ENCODE data around the gene SUSD4. TPM values are rescaled to one million over a fixed set of nuclear protein-coding genes. Genes with fewer than 3 reads are reported as not detected.

The SUSD4 gene
- polyA plus RNA-seq, 1 of the 3 experiments (the other 2 are of a cell fraction) = 0.31 TPM

DNA sequence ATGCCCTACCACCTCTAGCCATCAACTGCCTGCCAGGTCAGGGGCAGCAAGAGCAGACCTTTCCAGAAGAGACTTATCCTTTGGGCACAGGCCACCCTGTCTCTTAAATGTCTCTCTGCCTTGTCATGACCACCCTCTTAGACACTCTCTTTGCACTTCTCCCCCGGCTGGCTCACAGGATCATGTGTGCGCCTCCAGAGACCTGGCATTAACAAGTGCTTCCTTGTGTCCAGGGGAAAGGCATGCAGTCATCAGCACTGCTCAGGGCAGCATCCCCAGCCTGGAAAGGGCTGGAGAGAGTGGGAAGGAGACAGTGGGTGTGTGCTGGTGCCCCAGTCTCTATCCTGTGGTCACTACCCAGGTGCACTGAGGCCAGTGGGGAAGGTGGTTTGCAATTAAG, 135.8 kb downstream of the SUSD4 start:
- H3K9me2 ChIP-seq = no peaks in the 10 kb centered on the region
- H3K79me2 ChIP-seq (ENCODE audit: insufficient read depth) = no peaks in the 10 kb centered on the region
- 83% methylated on average over 2 of the region's 2 CpGs for WGBS (ENCODE audit: low lambda C conversion rate)
- H3K36me3 ChIP-seq (replicated peaks in 1 of 2; ENCODE audit: control insufficient read depth in 1 of 2, insufficient read depth in 2 of 2, low read length in 1 of 2) = no peaks in the 10 kb centered on the region
- no peak for DNase-seq
- no peak overlapping the region for H3K9ac ChIP-seq
- CTCF ChIA-PET = no interaction called here
- no peak overlapping the region for H3K27ac ChIP-seq (ENCODE audit: low read depth in 2 of 2, low read length in 1 of 2)
- H3K4me1 ChIP-seq (ENCODE audit: control insufficient read depth in 1 of 2, insufficient read depth in 2 of 2, low read depth in 1 of 2, low read length in 1 of 2) = peaks cover 0 to 10% of the 10 kb centered on the region in 2 experiments; a peak in 1 of 4 replicates
- POLR2A ChIA-PET = no interaction called here
- H2AFZ ChIP-seq (ENCODE audit: low read depth) = no peak overlapping the region
- H3K4me2 ChIP-seq = no peak overlapping the region
- peaks cover 14% of the 10 kb centered on the region for H3F3A ChIP-seq (replicated peaks; ENCODE audit: insufficient read depth)
- no peaks in the 10 kb centered on the region for H3K9me3 ChIP-seq
- TF ChIP-seq EP300 (IDR thresholded peaks at IDR 0.05; ENCODE audit: borderline replicate concordance in 1 of 2, low read depth in 1 of 2, low read length in 1 of 2) (no peak), JUND (IDR thresholded peaks at IDR 0.05) (no peak), RCOR1 (IDR thresholded peaks at IDR 0.05; ENCODE audit: low read length) (no peak), TAF1 (IDR thresholded peaks at IDR 0.05; ENCODE audit: borderline replicate concordance, low read depth, low read length) (no peak)
- TF ChIP-seq, protein P1, sequence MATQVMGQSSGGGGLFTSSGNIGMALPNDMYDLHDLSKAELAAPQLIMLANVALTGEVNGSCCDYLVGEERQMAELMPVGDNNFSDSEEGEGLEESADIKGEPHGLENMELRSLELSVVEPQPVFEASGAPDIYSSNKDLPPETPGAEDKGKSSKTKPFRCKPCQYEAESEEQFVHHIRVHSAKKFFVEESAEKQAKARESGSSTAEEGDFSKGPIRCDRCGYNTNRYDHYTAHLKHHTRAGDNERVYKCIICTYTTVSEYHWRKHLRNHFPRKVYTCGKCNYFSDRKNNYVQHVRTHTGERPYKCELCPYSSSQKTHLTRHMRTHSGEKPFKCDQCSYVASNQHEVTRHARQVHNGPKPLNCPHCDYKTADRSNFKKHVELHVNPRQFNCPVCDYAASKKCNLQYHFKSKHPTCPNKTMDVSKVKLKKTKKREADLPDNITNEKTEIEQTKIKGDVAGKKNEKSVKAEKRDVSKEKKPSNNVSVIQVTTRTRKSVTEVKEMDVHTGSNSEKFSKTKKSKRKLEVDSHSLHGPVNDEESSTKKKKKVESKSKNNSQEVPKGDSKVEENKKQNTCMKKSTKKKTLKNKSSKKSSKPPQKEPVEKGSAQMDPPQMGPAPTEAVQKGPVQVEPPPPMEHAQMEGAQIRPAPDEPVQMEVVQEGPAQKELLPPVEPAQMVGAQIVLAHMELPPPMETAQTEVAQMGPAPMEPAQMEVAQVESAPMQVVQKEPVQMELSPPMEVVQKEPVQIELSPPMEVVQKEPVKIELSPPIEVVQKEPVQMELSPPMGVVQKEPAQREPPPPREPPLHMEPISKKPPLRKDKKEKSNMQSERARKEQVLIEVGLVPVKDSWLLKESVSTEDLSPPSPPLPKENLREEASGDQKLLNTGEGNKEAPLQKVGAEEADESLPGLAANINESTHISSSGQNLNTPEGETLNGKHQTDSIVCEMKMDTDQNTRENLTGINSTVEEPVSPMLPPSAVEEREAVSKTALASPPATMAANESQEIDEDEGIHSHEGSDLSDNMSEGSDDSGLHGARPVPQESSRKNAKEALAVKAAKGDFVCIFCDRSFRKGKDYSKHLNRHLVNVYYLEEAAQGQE (IDR thresholded peaks at IDR 0.05; ENCODE audit: low read depth, low read length) = no peak
- no peak overlapping the region for H3K4me3 ChIP-seq (ENCODE audit: low read depth in 2 of 2, low read length in 1 of 2)
- H3K27me3 ChIP-seq (ENCODE audit: insufficient read depth) = no peaks in the 10 kb centered on the region; the same call in 1 of the 2 replicates
- H4K20me1 ChIP-seq (ENCODE audit: insufficient read depth) = no peaks in the 10 kb centered on the region

DNA sequence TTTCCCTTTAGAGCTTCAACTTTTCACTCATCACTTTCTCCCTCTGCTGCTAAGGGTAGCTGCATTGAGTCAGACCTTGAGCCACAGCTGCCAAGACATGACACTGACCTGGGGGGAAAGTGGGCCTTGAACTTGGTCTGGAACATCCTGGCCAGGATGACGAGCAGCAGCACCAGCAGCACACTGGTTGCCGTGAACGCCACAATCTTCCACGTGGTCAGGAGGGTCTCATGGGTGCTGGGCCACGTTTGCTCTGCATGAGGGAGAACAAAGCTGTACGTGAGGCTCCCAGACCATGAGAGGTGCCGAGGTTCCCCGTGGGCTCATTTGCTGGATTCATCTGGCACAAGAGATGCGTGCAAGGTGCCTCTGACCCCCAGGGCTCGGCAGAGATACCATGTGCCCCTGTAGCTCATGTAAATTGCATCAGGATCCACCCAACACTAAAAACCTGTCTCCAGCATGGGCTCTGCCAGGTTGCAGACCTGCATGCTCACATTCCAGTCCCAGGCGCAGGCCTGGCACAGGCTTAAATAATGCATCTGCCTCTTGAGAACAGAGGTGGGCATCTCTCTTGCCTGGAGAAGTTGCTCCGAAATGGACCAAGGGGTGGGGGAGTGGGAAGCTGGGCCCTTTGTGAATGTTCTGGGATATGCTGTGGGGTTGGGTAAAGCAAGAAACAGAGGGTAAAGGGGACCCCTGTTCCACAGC, 136.3 kb downstream of the SUSD4 start:
- no peak overlapping the region for H3K4me3 ChIP-seq (ENCODE audit: low read depth in 2 of 2, low read length in 1 of 2)
- peaks cover 14% of the 10 kb centered on the region for H3F3A ChIP-seq (replicated peaks; ENCODE audit: insufficient read depth)
- ChIA-PET POLR2A (no interaction called here), CTCF (interaction anchor here (1.0 kb wide), 1 partner anchor 39 kb away, joined by 3 read pairs; no protein-coding TSS in a partner anchor)
- no peaks in the 10 kb centered on the region for H3K79me2 ChIP-seq (ENCODE audit: insufficient read depth)
- no peaks in the 10 kb centered on the region for H3K9me2 ChIP-seq
- H3K27me3 ChIP-seq (ENCODE audit: insufficient read depth) = no peaks in the 10 kb centered on the region; the same call in 1 of the 2 replicates
- H3K36me3 ChIP-seq (replicated peaks in 1 of 2; ENCODE audit: control insufficient read depth in 1 of 2, insufficient read depth in 2 of 2, low read length in 1 of 2) = no peaks in the 10 kb centered on the region
- H3K4me1 ChIP-seq (ENCODE audit: control insufficient read depth in 1 of 2, insufficient read depth in 2 of 2, low read depth in 1 of 2, low read length in 1 of 2) = peaks cover 0 to 6% of the 10 kb centered on the region in 2 experiments; a peak in 2 of 4 replicates
- no peaks in the 10 kb centered on the region for H3K9me3 ChIP-seq
- H3K27ac ChIP-seq (ENCODE audit: low read depth in 2 of 2, low read length in 1 of 2) = no peak overlapping the region
- H2AFZ ChIP-seq (ENCODE audit: low read depth) = no peak overlapping the region
- DNase-seq = no peak
- WGBS (ENCODE audit: low lambda C conversion rate) = 76% methylated on average over 5 of the region's 12 CpGs
- no peak overlapping the region for H3K4me2 ChIP-seq
- H3K9ac ChIP-seq = no peak overlapping the region
- no peaks in the 10 kb centered on the region for H4K20me1 ChIP-seq (ENCODE audit: insufficient read depth)
- TF ChIP-seq MEF2A (IDR thresholded peaks at IDR 0.05; ENCODE audit: borderline replicate concordance, low read depth) (no peak), FOXM1 (IDR thresholded peaks at IDR 0.05; ENCODE audit: low read depth) (no peak), POLR2AphosphoS5 (IDR thresholded peaks at IDR 0.05; ENCODE audit: low read depth, low read length) (no peak), JUND (IDR thresholded peaks at IDR 0.05) (no peak), FOXJ3 (CRISPR knock-in tag; IDR thresholded peaks at IDR 0.05) (no peak), GATA2 (CRISPR knock-in tag; IDR thresholded peaks at IDR 0.05) (no peak)
- TF ChIP-seq, protein P2, sequence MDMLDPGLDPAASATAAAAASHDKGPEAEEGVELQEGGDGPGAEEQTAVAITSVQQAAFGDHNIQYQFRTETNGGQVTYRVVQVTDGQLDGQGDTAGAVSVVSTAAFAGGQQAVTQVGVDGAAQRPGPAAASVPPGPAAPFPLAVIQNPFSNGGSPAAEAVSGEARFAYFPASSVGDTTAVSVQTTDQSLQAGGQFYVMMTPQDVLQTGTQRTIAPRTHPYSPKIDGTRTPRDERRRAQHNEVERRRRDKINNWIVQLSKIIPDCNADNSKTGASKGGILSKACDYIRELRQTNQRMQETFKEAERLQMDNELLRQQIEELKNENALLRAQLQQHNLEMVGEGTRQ (IDR thresholded peaks at IDR 0.05; ENCODE audit: borderline replicate concordance, low read depth, low read length) = no peak
- TF ChIP-seq, protein P3, sequence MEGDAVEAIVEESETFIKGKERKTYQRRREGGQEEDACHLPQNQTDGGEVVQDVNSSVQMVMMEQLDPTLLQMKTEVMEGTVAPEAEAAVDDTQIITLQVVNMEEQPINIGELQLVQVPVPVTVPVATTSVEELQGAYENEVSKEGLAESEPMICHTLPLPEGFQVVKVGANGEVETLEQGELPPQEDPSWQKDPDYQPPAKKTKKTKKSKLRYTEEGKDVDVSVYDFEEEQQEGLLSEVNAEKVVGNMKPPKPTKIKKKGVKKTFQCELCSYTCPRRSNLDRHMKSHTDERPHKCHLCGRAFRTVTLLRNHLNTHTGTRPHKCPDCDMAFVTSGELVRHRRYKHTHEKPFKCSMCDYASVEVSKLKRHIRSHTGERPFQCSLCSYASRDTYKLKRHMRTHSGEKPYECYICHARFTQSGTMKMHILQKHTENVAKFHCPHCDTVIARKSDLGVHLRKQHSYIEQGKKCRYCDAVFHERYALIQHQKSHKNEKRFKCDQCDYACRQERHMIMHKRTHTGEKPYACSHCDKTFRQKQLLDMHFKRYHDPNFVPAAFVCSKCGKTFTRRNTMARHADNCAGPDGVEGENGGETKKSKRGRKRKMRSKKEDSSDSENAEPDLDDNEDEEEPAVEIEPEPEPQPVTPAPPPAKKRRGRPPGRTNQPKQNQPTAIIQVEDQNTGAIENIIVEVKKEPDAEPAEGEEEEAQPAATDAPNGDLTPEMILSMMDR (IDR thresholded peaks at IDR 0.05) = no peak
- TF ChIP-seq, protein P1 (IDR thresholded peaks at IDR 0.05; ENCODE audit: low read depth, low read length) = no peak
- TF ChIP-seq, protein P4, sequence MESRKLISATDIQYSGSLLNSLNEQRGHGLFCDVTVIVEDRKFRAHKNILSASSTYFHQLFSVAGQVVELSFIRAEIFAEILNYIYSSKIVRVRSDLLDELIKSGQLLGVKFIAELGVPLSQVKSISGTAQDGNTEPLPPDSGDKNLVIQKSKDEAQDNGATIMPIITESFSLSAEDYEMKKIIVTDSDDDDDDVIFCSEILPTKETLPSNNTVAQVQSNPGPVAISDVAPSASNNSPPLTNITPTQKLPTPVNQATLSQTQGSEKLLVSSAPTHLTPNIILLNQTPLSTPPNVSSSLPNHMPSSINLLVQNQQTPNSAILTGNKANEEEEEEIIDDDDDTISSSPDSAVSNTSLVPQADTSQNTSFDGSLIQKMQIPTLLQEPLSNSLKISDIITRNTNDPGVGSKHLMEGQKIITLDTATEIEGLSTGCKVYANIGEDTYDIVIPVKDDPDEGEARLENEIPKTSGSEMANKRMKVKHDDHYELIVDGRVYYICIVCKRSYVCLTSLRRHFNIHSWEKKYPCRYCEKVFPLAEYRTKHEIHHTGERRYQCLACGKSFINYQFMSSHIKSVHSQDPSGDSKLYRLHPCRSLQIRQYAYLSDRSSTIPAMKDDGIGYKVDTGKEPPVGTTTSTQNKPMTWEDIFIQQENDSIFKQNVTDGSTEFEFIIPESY (IDR thresholded peaks at IDR 0.05; ENCODE audit: borderline replicate concordance, low read depth) = no peak

Measured in SK-N-SH (cell line).